ENCODE data around the gene STRA8.

DNA sequence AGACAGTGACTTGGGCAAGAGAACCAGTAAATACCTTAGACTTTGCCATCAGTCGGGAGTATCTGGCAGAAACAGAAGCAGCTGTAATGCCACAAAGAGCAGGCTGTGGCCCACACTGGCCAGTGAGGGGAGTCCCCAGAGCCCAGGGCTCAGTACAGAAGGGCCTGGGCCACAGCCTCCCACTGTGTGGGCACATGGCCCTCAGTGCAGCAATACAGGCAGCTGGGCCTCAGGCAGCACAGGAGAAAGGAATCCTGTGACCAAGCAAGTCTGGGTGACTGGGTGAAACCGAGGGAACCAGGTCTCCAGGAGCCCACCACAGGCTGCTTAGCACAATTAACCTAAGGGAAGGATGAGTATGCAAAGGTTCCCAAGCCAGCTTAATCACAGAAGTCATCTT lies 36.3 kb upstream of the STRA8 start:
- no peak for TF ChIP-seq POLR2A (IDR thresholded peaks at IDR 0.05; ENCODE audit: low read depth, low read length)
- TF ChIP-seq POLR2AphosphoS5 (IDR thresholded peaks at IDR 0.05; ENCODE audit: low read depth, low read length) = no peak
